Measurements from ENCODE around the gene EMID1.

Gene EMID1

GRCh38 chr22:29290061-29290460, 84.4 kb downstream of the EMID1 start:
- Histone ChIP-seq H3K27ac (ENCODE audit: poor library complexity, severe bottlenecking) (no peak overlapping the region), H3K4me3 (ENCODE audit: severe bottlenecking) (no peak overlapping the region), H3K36me3 (ENCODE audit: low read depth) (peaks cover 100% of the 10 kb centered on the region), H3K4me1 (ENCODE audit: insufficient read depth, poor library complexity, severe bottlenecking) (no peaks in the 10 kb centered on the region), H3K27me3 (ENCODE audit: insufficient read depth, poor library complexity, severe bottlenecking) (no peaks in the 10 kb centered on the region), H3K9me3 (ENCODE audit: severe bottlenecking) (no peaks in the 10 kb centered on the region)
- TF ChIP-seq CTCF (IDR thresholded peaks at IDR 0.05; ENCODE audit: poor library complexity, severe bottlenecking): no peak
- no peak for ATAC-seq (ENCODE audit: low read depth)
- DNase-seq (ENCODE audit: low spot score): no peak

GRCh38 chr22:29291215-29291614, 85.5 kb downstream of the EMID1 start:
- H3K9me3 ChIP-seq (ENCODE audit: severe bottlenecking): no peaks in the 10 kb centered on the region
- no peaks in the 10 kb centered on the region for H3K4me1 ChIP-seq (ENCODE audit: insufficient read depth, poor library complexity, severe bottlenecking)
- H3K27me3 ChIP-seq (ENCODE audit: insufficient read depth, poor library complexity, severe bottlenecking): no peaks in the 10 kb centered on the region
- no peak for TF ChIP-seq CTCF (IDR thresholded peaks at IDR 0.05; ENCODE audit: poor library complexity, severe bottlenecking)
- 0 out of 3 replicates have a peak, but pooled peaks have one; percentile 17 for ATAC-seq (ENCODE audit: low read depth)
- no peak overlapping the region for H3K27ac ChIP-seq (ENCODE audit: poor library complexity, severe bottlenecking)
- H3K4me3 ChIP-seq (ENCODE audit: severe bottlenecking): no peak overlapping the region
- no peak for DNase-seq (ENCODE audit: low spot score)
- peaks cover 100% of the 10 kb centered on the region for H3K36me3 ChIP-seq (ENCODE audit: low read depth)

GRCh38 chr22:29292379-29292778, 86.7 kb downstream of the EMID1 start:
- H3K27me3 ChIP-seq (ENCODE audit: insufficient read depth, poor library complexity, severe bottlenecking): no peaks in the 10 kb centered on the region
- TF ChIP-seq CTCF (IDR thresholded peaks at IDR 0.05; ENCODE audit: poor library complexity, severe bottlenecking): no peak
- H3K4me3 ChIP-seq (ENCODE audit: severe bottlenecking): no peak overlapping the region
- H3K27ac ChIP-seq (ENCODE audit: poor library complexity, severe bottlenecking): no peak overlapping the region
- H3K4me1 ChIP-seq (ENCODE audit: insufficient read depth, poor library complexity, severe bottlenecking): no peaks in the 10 kb centered on the region
- H3K9me3 ChIP-seq (ENCODE audit: severe bottlenecking): no peaks in the 10 kb centered on the region
- DNase-seq (ENCODE audit: low spot score): no peak
- no peak for ATAC-seq (ENCODE audit: low read depth)
- peaks cover 100% of the 10 kb centered on the region for H3K36me3 ChIP-seq (ENCODE audit: low read depth)

GRCh38 chr22:29298641-29299040, 92.9 kb downstream of the EMID1 start:
- peaks cover 68% of the 10 kb centered on the region for H3K36me3 ChIP-seq (ENCODE audit: low read depth)
- DNase-seq (ENCODE audit: low spot score) (no peak), ATAC-seq (ENCODE audit: low read depth) (no peak)
- H3K27me3 ChIP-seq (ENCODE audit: insufficient read depth, poor library complexity, severe bottlenecking): no peaks in the 10 kb centered on the region
- no peak for TF ChIP-seq CTCF (IDR thresholded peaks at IDR 0.05; ENCODE audit: poor library complexity, severe bottlenecking)
- no peaks in the 10 kb centered on the region for H3K9me3 ChIP-seq (ENCODE audit: severe bottlenecking)
- no peaks in the 10 kb centered on the region for H3K4me1 ChIP-seq (ENCODE audit: insufficient read depth, poor library complexity, severe bottlenecking)
- no peak overlapping the region for H3K4me3 ChIP-seq (ENCODE audit: severe bottlenecking)
- H3K27ac ChIP-seq (ENCODE audit: poor library complexity, severe bottlenecking): no peak overlapping the region

- H3K4me1 ChIP-seq (ENCODE audit: insufficient read depth, poor library complexity, severe bottlenecking): no peaks in the 10 kb centered on the region
- H3K9me3 ChIP-seq (ENCODE audit: severe bottlenecking): no peaks in the 10 kb centered on the region
- DNase-seq (ENCODE audit: low spot score) (no peak), ATAC-seq (ENCODE audit: low read depth) (no peak)
- no peak for TF ChIP-seq CTCF (IDR thresholded peaks at IDR 0.05; ENCODE audit: poor library complexity, severe bottlenecking)
- no peaks in the 10 kb centered on the region for H3K27me3 ChIP-seq (ENCODE audit: insufficient read depth, poor library complexity, severe bottlenecking)
- H3K4me3 ChIP-seq (ENCODE audit: severe bottlenecking): no peak overlapping the region
- peaks cover 62% of the 10 kb centered on the region for H3K36me3 ChIP-seq (ENCODE audit: low read depth)
- H3K27ac ChIP-seq (ENCODE audit: poor library complexity, severe bottlenecking): no peak overlapping the region
Measured at GRCh38 chr22:29299136-29299900, 93.6 kb downstream of the EMID1 start.

Data from RWPE2 (cell line).